ENCODE measurements around the gene MYOF.
"Not testable (repeated sequence)": the region's sequence is repeated elsewhere in the genome, so short reads cannot be mapped to it uniquely, and the experiment has no call there.

MYOF gene

DNA sequence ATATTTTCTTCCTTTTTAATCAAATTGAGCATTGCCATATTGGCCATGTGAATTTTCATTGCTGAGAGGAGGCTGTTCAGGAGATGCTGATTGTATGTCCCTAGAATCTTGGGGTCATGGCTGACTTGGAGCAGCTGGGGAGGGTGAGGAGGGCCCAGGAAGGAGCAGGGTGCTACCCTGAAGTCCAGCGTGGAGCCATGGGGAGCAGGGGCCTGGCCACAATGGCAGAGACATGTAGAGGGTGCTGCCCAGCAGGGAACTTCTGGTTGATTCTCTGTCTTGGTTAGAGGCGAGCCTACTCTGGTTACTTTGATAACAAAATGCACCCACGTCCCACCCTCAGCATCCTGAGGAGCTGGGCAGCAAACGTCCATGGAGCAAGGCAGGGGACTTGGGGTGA lies 186.0 kb downstream of the MYOF start:
- DNase-seq (ENCODE audit: low read depth in 2 of 2): no peak

DNA sequence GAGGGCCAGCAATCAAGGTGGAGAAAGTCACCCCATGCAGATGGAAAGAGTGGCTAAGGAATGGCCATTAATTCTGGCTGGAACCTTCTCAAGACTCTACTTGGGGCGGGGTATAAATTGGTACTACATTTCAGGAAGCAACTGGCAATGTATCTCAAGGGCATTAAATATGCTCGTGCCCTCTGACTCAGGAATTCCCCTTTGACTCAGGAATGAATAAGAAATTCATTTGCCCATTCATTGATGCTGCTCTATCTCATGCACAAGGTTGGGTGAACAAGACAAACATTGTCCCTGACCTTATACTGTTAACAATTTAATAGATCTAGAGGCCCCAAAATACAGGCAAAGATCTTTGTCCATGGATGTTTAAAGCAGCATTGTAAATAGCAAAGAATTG lies 188.1 kb downstream of the MYOF start:
- H3K4me3 ChIP-seq (replicated peaks in 1 of 2; ENCODE audit: low read depth in 2 of 2, low read length in 2 of 2): no peak overlapping the region
- TF ChIP-seq, protein P1, sequence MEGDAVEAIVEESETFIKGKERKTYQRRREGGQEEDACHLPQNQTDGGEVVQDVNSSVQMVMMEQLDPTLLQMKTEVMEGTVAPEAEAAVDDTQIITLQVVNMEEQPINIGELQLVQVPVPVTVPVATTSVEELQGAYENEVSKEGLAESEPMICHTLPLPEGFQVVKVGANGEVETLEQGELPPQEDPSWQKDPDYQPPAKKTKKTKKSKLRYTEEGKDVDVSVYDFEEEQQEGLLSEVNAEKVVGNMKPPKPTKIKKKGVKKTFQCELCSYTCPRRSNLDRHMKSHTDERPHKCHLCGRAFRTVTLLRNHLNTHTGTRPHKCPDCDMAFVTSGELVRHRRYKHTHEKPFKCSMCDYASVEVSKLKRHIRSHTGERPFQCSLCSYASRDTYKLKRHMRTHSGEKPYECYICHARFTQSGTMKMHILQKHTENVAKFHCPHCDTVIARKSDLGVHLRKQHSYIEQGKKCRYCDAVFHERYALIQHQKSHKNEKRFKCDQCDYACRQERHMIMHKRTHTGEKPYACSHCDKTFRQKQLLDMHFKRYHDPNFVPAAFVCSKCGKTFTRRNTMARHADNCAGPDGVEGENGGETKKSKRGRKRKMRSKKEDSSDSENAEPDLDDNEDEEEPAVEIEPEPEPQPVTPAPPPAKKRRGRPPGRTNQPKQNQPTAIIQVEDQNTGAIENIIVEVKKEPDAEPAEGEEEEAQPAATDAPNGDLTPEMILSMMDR (IDR thresholded peaks at IDR 0.05; ENCODE audit: low read depth, low read length): no peak
- DNase-seq (ENCODE audit: low read depth in 2 of 2): no peak

More for the DNA sequence above, 186.0 kb downstream of the MYOF start:
- no peak overlapping the region for H3K4me3 ChIP-seq (replicated peaks in 1 of 2; ENCODE audit: low read depth in 2 of 2, low read length in 2 of 2)
- TF ChIP-seq, protein P1 (IDR thresholded peaks at IDR 0.05; ENCODE audit: low read depth, low read length): no peak

DNA sequence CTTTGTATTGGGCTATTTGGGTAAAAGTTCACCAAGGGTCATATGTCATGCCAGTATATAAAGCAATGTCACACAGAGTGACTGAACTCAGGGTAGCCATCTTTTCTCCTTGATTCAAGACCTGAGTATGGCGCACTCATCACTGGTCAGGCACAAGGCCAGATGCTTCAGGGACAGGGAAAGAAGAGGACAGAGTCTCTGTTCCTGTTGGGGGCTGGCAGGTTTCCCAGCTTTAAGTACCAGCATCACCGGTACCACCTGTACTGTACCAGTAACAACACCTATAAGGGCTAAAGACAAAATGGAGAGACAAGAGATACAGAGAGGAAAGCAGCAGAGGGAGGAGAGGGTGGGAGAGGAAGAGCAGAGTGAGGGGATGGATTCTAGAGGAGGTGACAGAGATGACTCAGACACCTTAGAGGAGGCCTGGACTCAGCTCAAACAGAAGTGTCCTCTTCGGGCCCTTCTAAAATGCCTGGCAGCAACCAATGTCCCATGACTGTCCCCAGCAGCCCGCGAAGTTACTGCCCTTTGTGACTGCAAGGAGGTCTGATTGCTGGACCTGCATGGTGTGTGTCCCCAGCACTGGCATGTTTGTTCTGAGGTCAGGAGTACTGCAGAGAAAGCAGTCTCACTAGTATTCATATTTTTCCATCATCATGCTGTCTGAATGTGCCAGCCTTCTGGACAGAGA lies 191.3 kb downstream of the MYOF start:
- no peak for DNase-seq (ENCODE audit: low read depth in 2 of 2)
- TF ChIP-seq, protein P1 (IDR thresholded peaks at IDR 0.05; ENCODE audit: low read depth, low read length): no peak
- H3K4me3 ChIP-seq (replicated peaks in 1 of 2; ENCODE audit: low read depth in 2 of 2, low read length in 2 of 2): no peak overlapping the region

DNA sequence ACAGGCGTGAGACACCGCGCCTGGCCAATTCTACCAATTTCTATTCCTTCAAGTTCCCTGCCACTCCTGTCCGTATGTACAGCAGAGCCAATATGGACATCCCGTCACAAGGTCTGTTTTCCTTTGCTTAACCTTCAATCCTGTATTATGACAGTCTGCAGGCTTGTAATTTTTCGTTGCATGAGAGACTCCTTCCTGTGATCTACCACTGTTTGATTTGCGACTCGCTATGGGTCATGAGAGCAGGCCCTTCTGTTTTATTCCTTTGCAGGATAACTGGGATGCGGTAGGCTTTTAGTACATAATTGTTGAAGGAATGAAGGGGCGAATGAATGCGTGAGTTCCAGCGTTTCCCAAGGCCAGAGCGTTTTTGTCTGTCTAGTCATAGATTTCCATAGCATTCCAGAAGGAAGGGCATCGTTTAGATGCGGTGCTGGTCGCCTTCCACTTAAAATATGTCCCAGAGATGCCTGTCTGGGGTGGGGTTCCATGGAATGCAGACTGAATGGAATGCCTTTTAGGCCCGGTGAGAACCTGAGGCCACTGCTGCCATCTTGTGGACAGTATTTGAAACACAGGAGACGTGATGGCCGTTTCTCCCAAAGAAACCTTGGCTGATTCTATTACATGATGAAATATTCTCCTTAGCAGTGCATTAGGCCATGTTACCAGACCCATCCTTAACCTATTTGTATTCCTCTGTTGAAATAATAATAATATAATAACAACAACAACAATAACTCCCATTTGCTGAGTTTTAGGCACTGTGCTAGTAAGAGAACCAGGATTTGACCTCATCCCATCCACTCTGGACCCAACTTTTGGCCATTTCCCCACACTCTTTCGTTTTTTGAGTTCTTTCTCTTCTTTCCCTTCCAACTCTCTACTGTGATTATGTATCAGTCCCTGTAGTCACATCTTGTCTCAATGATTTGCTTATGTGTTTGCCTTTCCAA lies 193.2 kb downstream of the MYOF start:
- DNase-seq (ENCODE audit: low read depth in 2 of 2): peak; percentile 91
- H3K4me3 ChIP-seq (replicated peaks in 1 of 2; ENCODE audit: low read depth in 2 of 2, low read length in 2 of 2): no peak overlapping the region
- TF ChIP-seq, protein P1 (IDR thresholded peaks at IDR 0.05; ENCODE audit: low read depth, low read length): peak; percentile 79

DNA sequence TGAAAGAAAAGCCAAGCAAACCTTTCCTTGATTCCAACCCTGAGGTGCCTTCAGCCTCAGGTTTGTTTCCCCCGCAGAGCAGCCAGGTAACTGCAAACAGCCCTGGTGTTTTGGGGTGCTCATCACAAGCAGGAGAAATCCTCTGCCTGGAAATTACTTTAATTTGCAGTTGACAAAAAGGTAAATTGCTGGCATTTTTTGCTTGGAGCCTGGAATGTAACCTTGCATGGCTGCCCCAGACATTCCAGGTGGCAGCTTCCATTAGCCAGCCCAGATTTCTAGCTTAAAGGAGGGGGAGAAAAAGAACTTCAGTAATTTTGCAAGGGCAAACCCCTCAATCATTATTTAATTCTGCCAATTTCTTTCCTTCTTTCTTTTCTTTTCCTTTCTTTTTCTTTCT lies 194.4 kb downstream of the MYOF start:
- no peak for DNase-seq (ENCODE audit: low read depth in 2 of 2)
- H3K4me3 ChIP-seq (replicated peaks in 1 of 2; ENCODE audit: low read depth in 2 of 2, low read length in 2 of 2): no peak overlapping the region
- TF ChIP-seq, protein P1 (IDR thresholded peaks at IDR 0.05; ENCODE audit: low read depth, low read length): no peak

DNA sequence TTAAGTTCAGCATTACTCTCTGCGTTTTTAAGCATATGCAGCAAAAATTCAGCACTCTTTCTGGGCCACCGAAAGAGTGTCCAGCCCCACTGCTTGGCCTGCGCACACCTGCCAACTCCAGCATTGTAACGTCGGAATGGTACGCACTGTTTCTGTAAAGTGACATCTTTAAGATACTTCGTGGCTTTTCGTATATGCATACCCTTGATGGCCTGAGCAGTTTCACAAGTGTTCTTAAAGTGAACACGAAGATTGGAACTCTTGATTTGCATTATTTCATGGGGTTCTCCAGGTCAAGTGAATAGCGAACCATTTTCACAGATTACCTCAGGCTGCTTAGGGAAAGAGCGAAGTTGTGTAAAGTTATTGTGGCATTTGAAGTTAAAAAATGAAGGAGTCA lies 197.9 kb downstream of the MYOF start:
- not testable (repeated sequence) for DNase-seq (ENCODE audit: low read depth in 2 of 2); H3K4me3 ChIP-seq (replicated peaks in 1 of 2; ENCODE audit: low read depth in 2 of 2, low read length in 2 of 2)

DNA sequence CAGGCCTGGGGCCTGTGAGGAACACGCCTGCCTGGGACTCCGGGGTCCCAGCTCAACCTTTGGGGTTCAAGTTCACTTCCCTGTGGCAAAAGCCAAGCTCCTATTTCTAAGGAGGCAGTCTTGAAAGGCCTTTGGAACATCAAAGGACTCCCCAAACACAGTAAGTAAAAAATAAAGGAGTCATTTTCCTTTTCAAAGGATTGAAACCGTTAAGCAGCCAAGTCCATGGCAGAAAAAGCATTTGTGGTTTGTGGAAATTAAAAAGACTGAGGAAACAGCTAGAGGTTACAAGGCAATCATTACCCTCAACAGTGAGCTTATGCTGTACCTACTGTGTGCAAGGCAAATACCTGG lies 200.8 kb downstream of the MYOF start:
- no peak for DNase-seq (ENCODE audit: low read depth in 2 of 2)
- TF ChIP-seq, protein P1 (IDR thresholded peaks at IDR 0.05; ENCODE audit: low read depth, low read length): no peak
- no peak overlapping the region for H3K4me3 ChIP-seq (replicated peaks in 1 of 2; ENCODE audit: low read depth in 2 of 2, low read length in 2 of 2)
